ENCODE measurements around the gene IGFBP5.

- no peak for TF ChIP-seq CTCF (conservative IDR thresholded peaks at IDR 0.05; ENCODE audit: low read length)
- TF ChIP-seq EZH2phosphoT487 (IDR thresholded peaks at IDR 0.05; ENCODE audit: borderline replicate concordance, low read depth, low read length): no peak
Observed at GRCh38 chr2:216671791-216672343, 23.5 kb downstream of the IGFBP5 start.
